Measurements from ENCODE around the gene KRT7.

KRT7 gene

GRCh38 chr12:52260361-52261207 lies 27.5 kb downstream of the KRT7 start:
- no peak overlapping the region for H3K4me3 ChIP-seq (ENCODE audit: low read depth, low read length)
- DNase-seq (ENCODE audit: low read depth, low spot score): peak; percentile 70
- TF ChIP-seq, protein P1, sequence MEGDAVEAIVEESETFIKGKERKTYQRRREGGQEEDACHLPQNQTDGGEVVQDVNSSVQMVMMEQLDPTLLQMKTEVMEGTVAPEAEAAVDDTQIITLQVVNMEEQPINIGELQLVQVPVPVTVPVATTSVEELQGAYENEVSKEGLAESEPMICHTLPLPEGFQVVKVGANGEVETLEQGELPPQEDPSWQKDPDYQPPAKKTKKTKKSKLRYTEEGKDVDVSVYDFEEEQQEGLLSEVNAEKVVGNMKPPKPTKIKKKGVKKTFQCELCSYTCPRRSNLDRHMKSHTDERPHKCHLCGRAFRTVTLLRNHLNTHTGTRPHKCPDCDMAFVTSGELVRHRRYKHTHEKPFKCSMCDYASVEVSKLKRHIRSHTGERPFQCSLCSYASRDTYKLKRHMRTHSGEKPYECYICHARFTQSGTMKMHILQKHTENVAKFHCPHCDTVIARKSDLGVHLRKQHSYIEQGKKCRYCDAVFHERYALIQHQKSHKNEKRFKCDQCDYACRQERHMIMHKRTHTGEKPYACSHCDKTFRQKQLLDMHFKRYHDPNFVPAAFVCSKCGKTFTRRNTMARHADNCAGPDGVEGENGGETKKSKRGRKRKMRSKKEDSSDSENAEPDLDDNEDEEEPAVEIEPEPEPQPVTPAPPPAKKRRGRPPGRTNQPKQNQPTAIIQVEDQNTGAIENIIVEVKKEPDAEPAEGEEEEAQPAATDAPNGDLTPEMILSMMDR (IDR thresholded peaks at IDR 0.05; ENCODE audit: low read depth, low read length): no peak
- in situ Hi-C loops (cut with HindIII; ENCODE audit: low sequenced_read_pairs): no loop called here

GRCh38 chr12:52261208-52261484 lies 28.1 kb downstream of the KRT7 start:
- in situ Hi-C loops (cut with HindIII; ENCODE audit: low sequenced_read_pairs): no loop called here

GRCh38 chr12:52262286-52262685 lies 29.2 kb downstream of the KRT7 start:
- H3K4me3 ChIP-seq (ENCODE audit: low read depth, low read length): no peak overlapping the region
- no peak for DNase-seq (ENCODE audit: low read depth, low spot score)
- in situ Hi-C loops (cut with HindIII; ENCODE audit: low sequenced_read_pairs): no loop called here
- TF ChIP-seq, protein P1 (IDR thresholded peaks at IDR 0.05; ENCODE audit: low read depth, low read length): no peak

More at GRCh38 chr12:52261208-52261484, 28.1 kb downstream of the KRT7 start:
- H3K4me3 ChIP-seq (ENCODE audit: low read depth, low read length): no peak overlapping the region
- TF ChIP-seq, protein P1 (IDR thresholded peaks at IDR 0.05; ENCODE audit: low read depth, low read length): no peak
- DNase-seq (ENCODE audit: low read depth, low spot score): no peak

DNA sequence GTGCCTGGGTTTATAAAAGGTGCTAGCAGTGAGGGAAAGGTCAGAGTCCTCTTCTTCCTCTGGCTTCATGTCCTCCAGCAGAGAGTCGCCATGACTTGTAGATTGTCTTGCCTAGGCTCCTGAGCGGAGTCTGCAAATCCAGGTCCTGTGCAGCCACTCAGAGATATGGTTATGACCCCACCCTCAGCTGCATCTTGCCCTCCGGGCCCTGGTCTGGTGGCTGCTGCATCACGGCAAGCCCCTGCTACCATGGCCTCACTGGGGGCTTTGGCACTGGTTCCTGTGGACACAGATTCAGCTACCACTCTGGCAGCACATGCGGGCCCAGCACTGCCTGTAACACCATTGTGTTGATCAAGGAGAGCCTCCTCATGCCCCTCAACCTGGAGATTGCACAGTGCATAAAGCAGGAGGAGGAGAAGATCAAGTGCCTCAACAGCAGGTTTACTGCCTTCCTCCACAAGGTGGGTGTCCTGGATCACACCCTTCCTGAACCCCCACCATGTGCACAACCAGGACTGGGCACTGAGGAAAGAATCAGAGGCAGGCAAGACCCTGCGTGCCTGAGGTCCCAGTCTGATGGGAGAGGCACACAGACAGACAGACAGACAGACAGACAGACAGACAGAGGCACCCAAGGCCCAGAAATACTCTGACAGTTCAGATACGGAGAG lies 30.9 kb downstream of the KRT7 start:
- H3K4me3 ChIP-seq (ENCODE audit: low read depth, low read length): no peak overlapping the region
- TF ChIP-seq, protein P1 (IDR thresholded peaks at IDR 0.05; ENCODE audit: low read depth, low read length): no peak
- in situ Hi-C loops (cut with HindIII; ENCODE audit: low sequenced_read_pairs): no loop called here
- DNase-seq (ENCODE audit: low read depth, low spot score): no peak

DNA sequence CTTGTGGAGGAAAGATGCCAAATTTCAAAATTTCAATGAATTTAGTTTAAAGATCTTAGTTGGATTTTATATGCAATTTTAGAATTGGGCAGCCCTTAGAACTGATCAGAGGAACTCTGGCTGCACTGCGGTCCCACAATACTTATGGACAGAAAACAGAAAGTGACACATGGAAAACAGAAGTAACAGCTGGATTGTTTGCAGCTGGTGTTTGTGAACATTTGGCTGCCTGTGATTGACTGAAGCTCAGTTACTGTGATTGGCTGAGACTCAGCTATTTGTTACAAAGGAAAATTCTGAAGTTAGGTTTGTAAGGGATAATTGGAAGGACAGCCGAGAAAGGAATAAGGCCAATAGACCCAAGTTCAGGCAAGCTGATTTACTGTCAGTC lies 31.4 kb downstream of the KRT7 start:
- TF ChIP-seq, protein P1 (IDR thresholded peaks at IDR 0.05; ENCODE audit: low read depth, low read length): no peak
- DNase-seq (ENCODE audit: low read depth, low spot score): no peak
- in situ Hi-C loops (cut with HindIII; ENCODE audit: low sequenced_read_pairs): no loop called here
- H3K4me3 ChIP-seq (ENCODE audit: low read depth, low read length): no peak overlapping the region

DNA sequence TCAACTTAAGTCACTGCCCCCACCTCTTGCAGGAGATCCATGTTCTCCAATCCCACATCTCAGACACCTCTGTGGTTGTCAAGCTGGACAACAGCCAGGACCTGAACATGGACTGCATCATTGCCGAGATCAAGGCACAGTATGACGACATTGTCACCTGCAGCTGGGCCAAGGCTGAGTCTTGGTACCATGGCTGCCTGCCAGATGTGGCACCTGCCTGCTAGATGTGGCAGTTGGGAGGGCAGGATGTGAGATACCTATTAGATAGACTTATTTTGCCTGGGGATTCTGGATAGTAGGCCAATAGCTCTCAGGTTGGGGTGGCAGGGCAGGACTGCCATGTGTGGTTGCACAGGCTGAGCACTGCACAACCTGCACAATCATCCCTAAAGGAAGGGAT lies 33.5 kb downstream of the KRT7 start:
- TF ChIP-seq, protein P1 (IDR thresholded peaks at IDR 0.05; ENCODE audit: low read depth, low read length): no peak
- in situ Hi-C loops (cut with HindIII; ENCODE audit: low sequenced_read_pairs): no loop called here
- DNase-seq (ENCODE audit: low read depth, low spot score): no peak
- no peak overlapping the region for H3K4me3 ChIP-seq (ENCODE audit: low read depth, low read length)

All from astrocyte of the spinal cord (primary cell).